BLaER1 (cell line): ENCODE data around the gene IAPP.

Experiments
- H3K27ac ChIP-seq: shearing (Covaris generic); formaldehyde crosslinking; 2 replicates; pipeline ENCODE4 v1.8.1; 2022
- H3K27me3 ChIP-seq: shearing (Covaris generic); formaldehyde crosslinking; 2 replicates; pipeline ENCODE4 v1.8.1; 2022
- H3K36me3 ChIP-seq: shearing (Covaris generic); formaldehyde crosslinking; 2 replicates; pipeline ENCODE4 v1.8.1; 2022
- H3K4me1 ChIP-seq: shearing (Covaris generic); formaldehyde crosslinking; 2 replicates; pipeline ENCODE4 v1.8.1; 2022
- H3K4me2 ChIP-seq: shearing (Covaris generic); formaldehyde crosslinking; 2 replicates; pipeline ENCODE4 v1.8.1; 2022
- H3K4me3 ChIP-seq: shearing (Covaris generic); formaldehyde crosslinking; 2 replicates; pipeline ENCODE4 v1.8.1; 2022
- H3K9ac ChIP-seq: shearing (Covaris generic); formaldehyde crosslinking; 2 replicates; pipeline ENCODE4 v1.8.1; 2022
- H3K9me3 ChIP-seq: shearing (Covaris generic); formaldehyde crosslinking; 2 replicates; pipeline ENCODE4 v1.8.1; 2022
- H4K20me1 ChIP-seq: shearing (Covaris generic); formaldehyde crosslinking; 2 replicates; pipeline ENCODE4 v1.8.1; 2022
- Cebpa-rat ChIP-seq: shearing (Covaris generic); IDR thresholded peaks from 2 replicates; pipeline ENCODE4 v1.8.1; 2022

IAPP gene

DNA sequence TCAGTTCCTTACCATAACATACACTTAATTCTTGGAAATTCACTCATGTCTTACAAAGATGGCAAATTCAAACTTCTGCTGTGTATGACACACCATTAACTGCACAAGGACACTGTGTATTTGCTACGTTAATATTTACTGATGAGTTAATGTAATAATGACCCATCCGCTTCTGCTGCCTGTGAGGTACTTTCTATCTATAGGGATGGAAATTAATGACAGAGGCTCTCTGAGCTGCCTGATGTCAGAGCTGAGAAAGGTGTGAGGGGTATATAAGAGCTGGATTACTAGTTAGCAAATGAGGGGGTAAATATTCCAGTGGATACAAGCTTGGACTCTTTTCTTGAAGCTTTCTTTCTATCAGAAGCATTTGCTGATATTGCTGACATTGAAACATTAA lies at the start of gene IAPP:
TSS of gene IAPP (plus strand) at position 301 of the 400 bp plus-strand sequence. CDS start 450 bp downstream, outside the sequence.
- Histone ChIP-seq H3K27me3 (no peaks in the 10 kb centered on the region), H3K9me3 (no peaks in the 10 kb centered on the region), H4K20me1 (no peaks in the 10 kb centered on the region), H3K9ac (no peak within 1 kb of the TSS), H3K4me3 (no peak within 1 kb of the TSS), H3K36me3 (no peaks in the 10 kb centered on the region), H3K4me1 (no peaks in the 10 kb centered on the region), H3K27ac (no peak within 1 kb of the TSS), H3K4me2 (no peak within 1 kb of the TSS)
- no peak for TF ChIP-seq Cebpa-rat

- Histone ChIP-seq H3K4me1 (no peaks in the 10 kb centered on the region), H3K27ac (no peak overlapping the region), H3K27me3 (no peaks in the 10 kb centered on the region), H4K20me1 (no peaks in the 10 kb centered on the region), H3K36me3 (no peaks in the 10 kb centered on the region), H3K9me3 (peaks cover 21% of the 10 kb centered on the region), H3K9ac (no peak overlapping the region), H3K4me3 (no peak overlapping the region), H3K4me2 (no peak overlapping the region)
- no peak for TF ChIP-seq Cebpa-rat
These were observed 49.0 kb upstream of the IAPP start for GRCh38 chr12:21323736-21324135.

DNA sequence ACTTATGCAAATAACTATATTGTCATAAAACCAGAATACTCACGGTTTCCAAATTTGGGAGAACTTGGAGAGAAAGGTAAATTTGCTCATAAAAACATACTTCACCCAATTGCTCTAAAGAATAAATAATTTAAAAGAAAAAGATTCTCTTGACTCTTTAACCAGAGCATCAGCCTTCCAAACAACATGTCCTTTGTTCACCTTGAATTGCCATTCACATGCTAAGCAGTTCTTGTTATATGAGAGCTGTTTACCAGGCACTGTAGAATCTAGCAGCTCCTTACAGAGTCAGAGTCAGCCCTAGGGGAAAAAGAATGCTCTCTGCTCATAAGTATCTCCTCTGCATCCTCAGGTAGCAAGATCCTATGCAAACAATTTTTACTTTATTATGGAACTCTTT lies 48.2 kb upstream of the IAPP start:
- H3K36me3 ChIP-seq = no peaks in the 10 kb centered on the region
- H3K27ac ChIP-seq = no peak overlapping the region
- no peak for TF ChIP-seq Cebpa-rat
- no peaks in the 10 kb centered on the region for H4K20me1 ChIP-seq
- H3K9ac ChIP-seq = no peak overlapping the region
- no peaks in the 10 kb centered on the region for H3K4me1 ChIP-seq
- H3K4me2 ChIP-seq = no peak overlapping the region
- peaks cover 29% of the 10 kb centered on the region for H3K9me3 ChIP-seq
- H3K4me3 ChIP-seq = no peak overlapping the region
- H3K27me3 ChIP-seq = no peaks in the 10 kb centered on the region

- Histone ChIP-seq H3K27me3 (no peaks in the 10 kb centered on the region), H4K20me1 (no peaks in the 10 kb centered on the region), H3K4me3 (no peak overlapping the region), H3K9me3 (peaks cover 49% of the 10 kb centered on the region), H3K27ac (no peak overlapping the region), H3K4me1 (no peaks in the 10 kb centered on the region), H3K36me3 (no peaks in the 10 kb centered on the region), H3K9ac (no peak overlapping the region), H3K4me2 (no peak overlapping the region)
- TF ChIP-seq Cebpa-rat = no peak
These were observed 44.1 kb upstream of the IAPP start for GRCh38 chr12:21328578-21328977.

GRCh38 chr12:21330682-21331253 lies 41.9 kb upstream of the IAPP start:
- peaks cover 49% of the 10 kb centered on the region for H3K9me3 ChIP-seq
- no peaks in the 10 kb centered on the region for H3K4me1 ChIP-seq
- no peaks in the 10 kb centered on the region for H4K20me1 ChIP-seq
- no peak overlapping the region for H3K27ac ChIP-seq
- H3K4me2 ChIP-seq = no peak overlapping the region
- H3K36me3 ChIP-seq = no peaks in the 10 kb centered on the region
- H3K27me3 ChIP-seq = no peaks in the 10 kb centered on the region
- H3K9ac ChIP-seq = no peak overlapping the region
- TF ChIP-seq Cebpa-rat = no peak
- no peak overlapping the region for H3K4me3 ChIP-seq

- H3K9ac ChIP-seq = no peak within 1 kb of the TSS
- TF ChIP-seq Cebpa-rat = no peak
- H4K20me1 ChIP-seq = no peaks in the 10 kb centered on the region
- no peak within 1 kb of the TSS for H3K4me3 ChIP-seq
- H3K9me3 ChIP-seq = peaks cover 20% of the 10 kb centered on the region
- H3K36me3 ChIP-seq = no peaks in the 10 kb centered on the region
- H3K27ac ChIP-seq = no peak within 1 kb of the TSS
- no peaks in the 10 kb centered on the region for H3K4me1 ChIP-seq
- H3K27me3 ChIP-seq = no peaks in the 10 kb centered on the region
- no peak within 1 kb of the TSS for H3K4me2 ChIP-seq
These were observed 37.9 kb upstream of the IAPP start, which contains the start of gene SLCO1A2 for GRCh38 chr12:21334771-21335325. Gene SLCO1A2 (minus strand): TSS chr12:21334917. CDS start chr12:21334647, 270 bp downstream.

DNA sequence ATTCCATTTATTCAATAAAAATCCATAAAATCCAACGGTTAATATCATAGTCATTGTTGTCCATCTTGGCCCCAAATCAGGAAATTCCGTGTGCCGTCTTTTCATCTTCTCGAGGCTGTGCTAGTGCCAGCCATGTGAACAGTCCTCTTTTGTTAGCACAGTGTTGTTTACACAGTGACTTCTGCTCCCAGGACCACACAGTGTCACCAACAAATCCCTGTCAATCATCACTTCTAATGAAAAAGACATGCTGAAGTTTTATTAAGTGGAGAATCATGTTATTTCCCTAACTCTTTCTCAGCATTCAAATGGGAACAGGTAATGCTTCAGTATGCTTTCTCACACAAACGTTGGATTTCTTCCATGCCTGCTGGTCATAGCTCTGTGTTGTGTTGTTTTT lies 36.0 kb upstream of the IAPP start:
- H3K4me1 ChIP-seq = no peaks in the 10 kb centered on the region
- no peaks in the 10 kb centered on the region for H3K36me3 ChIP-seq
- no peak overlapping the region for H3K4me2 ChIP-seq
- no peak overlapping the region for H3K9ac ChIP-seq
- no peak overlapping the region for H3K4me3 ChIP-seq
- H3K27me3 ChIP-seq = no peaks in the 10 kb centered on the region
- H3K9me3 ChIP-seq = peaks cover 5% of the 10 kb centered on the region
- H4K20me1 ChIP-seq = no peaks in the 10 kb centered on the region
- no peak overlapping the region for H3K27ac ChIP-seq
- no peak for TF ChIP-seq Cebpa-rat

DNA sequence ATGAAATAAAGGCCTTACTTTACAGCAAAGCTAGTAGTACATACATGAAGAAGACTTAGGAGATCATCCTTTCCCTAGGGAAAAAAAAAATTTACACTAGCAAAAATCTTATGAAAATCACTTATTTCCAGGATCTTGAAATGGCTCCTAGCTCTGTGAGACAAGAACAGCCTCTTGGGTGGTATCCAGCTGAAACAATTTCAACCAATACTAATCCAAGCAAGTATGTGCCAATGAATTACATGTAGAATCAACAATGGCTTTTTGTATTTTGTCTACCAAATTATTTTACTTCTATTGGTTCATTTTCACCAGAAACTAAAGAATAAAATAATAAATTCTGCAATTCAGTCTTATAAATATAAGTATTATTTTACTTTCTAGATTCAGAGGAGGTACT lies 35.2 kb upstream of the IAPP start:
- H3K9ac ChIP-seq = no peak overlapping the region
- TF ChIP-seq Cebpa-rat = no peak
- no peaks in the 10 kb centered on the region for H3K36me3 ChIP-seq
- no peak overlapping the region for H3K4me2 ChIP-seq
- H3K4me1 ChIP-seq = no peaks in the 10 kb centered on the region
- H3K27ac ChIP-seq = no peak overlapping the region
- no peaks in the 10 kb centered on the region for H3K27me3 ChIP-seq
- no peaks in the 10 kb centered on the region for H4K20me1 ChIP-seq
- H3K9me3 ChIP-seq = no peaks in the 10 kb centered on the region
- no peak overlapping the region for H3K4me3 ChIP-seq

- Histone ChIP-seq H3K9ac (no peak overlapping the region), H3K27me3 (no peaks in the 10 kb centered on the region), H3K4me2 (no peak overlapping the region), H3K27ac (no peak overlapping the region), H4K20me1 (no peaks in the 10 kb centered on the region), H3K4me1 (no peaks in the 10 kb centered on the region), H3K36me3 (no peaks in the 10 kb centered on the region), H3K9me3 (no peaks in the 10 kb centered on the region), H3K4me3 (no peak overlapping the region)
- TF ChIP-seq Cebpa-rat = no peak
These were observed 34.5 kb upstream of the IAPP start for GRCh38 chr12:21337959-21338744.

GRCh38 chr12:21339921-21340320 lies 32.8 kb upstream of the IAPP start:
- Histone ChIP-seq H3K4me3 (no peak overlapping the region), H3K27me3 (no peaks in the 10 kb centered on the region), H3K36me3 (no peaks in the 10 kb centered on the region), H4K20me1 (no peaks in the 10 kb centered on the region), H3K4me1 (no peaks in the 10 kb centered on the region), H3K4me2 (no peak overlapping the region), H3K9me3 (no peaks in the 10 kb centered on the region), H3K27ac (no peak overlapping the region), H3K9ac (no peak overlapping the region)
- no peak for TF ChIP-seq Cebpa-rat
